ENCODE measurements around the gene LOXL3.

The LOXL3 gene

DNA sequence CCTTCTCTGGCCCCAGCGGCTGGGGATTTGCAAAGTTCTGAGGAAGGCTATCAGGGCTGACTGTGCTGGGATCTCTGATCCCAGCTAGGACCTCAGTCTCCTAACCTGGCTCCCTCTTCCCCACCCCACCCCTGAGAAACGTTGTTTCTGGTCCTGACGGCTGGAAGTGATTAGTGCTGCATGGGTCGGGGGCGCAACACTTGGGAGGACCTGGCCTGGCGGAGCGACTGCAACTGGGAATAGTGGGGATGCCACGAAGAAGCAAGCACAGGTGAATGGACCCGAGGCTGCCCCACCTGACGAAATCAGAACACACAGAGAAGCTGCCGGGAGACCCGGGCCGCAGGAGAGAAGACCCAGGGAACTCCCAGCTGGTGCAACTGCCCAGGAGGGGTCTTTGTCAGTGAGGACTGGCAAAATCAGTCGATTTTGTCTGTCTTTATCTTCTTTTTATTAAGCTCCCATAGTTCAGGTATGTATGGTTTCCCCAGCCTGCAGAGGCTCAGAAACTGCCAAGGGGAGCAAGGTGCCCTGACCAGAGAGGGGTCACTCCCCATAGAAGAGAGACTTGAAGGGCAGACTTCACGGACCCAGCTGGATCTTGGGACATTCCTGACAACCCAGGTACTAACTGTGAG lies 53.7 kb downstream of the LOXL3 start:
- no peaks in the 10 kb centered on the region for H3K9me2 ChIP-seq (replicated peaks; ENCODE audit: low read depth, low read length)
- no peak overlapping the region for H3K9ac ChIP-seq (ENCODE audit: low read depth, low read length, poor library complexity, severe bottlenecking)
- H3K27me3 ChIP-seq (ENCODE audit: insufficient read depth, low read length, poor library complexity, severe bottlenecking): no peaks in the 10 kb centered on the region
- no peaks in the 10 kb centered on the region for H3K36me3 ChIP-seq (ENCODE audit: insufficient read depth, low read length)
- no peak for TF ChIP-seq EZH2phosphoT487 (IDR thresholded peaks at IDR 0.05; ENCODE audit: borderline replicate concordance)
- TF ChIP-seq, protein P1, sequence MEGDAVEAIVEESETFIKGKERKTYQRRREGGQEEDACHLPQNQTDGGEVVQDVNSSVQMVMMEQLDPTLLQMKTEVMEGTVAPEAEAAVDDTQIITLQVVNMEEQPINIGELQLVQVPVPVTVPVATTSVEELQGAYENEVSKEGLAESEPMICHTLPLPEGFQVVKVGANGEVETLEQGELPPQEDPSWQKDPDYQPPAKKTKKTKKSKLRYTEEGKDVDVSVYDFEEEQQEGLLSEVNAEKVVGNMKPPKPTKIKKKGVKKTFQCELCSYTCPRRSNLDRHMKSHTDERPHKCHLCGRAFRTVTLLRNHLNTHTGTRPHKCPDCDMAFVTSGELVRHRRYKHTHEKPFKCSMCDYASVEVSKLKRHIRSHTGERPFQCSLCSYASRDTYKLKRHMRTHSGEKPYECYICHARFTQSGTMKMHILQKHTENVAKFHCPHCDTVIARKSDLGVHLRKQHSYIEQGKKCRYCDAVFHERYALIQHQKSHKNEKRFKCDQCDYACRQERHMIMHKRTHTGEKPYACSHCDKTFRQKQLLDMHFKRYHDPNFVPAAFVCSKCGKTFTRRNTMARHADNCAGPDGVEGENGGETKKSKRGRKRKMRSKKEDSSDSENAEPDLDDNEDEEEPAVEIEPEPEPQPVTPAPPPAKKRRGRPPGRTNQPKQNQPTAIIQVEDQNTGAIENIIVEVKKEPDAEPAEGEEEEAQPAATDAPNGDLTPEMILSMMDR (conservative IDR thresholded peaks at IDR 0.05; ENCODE audit: low read length): no peak
- no peaks in the 10 kb centered on the region for H3F3A ChIP-seq (ENCODE audit: low read depth)
- no peak overlapping the region for H3K4me2 ChIP-seq (ENCODE audit: low read depth, low read length, poor library complexity, severe bottlenecking)
- peaks cover 6% of the 10 kb centered on the region for H3K4me1 ChIP-seq (ENCODE audit: insufficient read depth, low read length, poor library complexity, severe bottlenecking)
- peaks cover 7% of the 10 kb centered on the region for H3K79me2 ChIP-seq (ENCODE audit: insufficient read depth, low read length)
- no peak overlapping the region for H3K4me3 ChIP-seq (ENCODE audit: low read length, poor library complexity, severe bottlenecking)
- H2AFZ ChIP-seq (ENCODE audit: low read length): no peak overlapping the region
- no peaks in the 10 kb centered on the region for H3K9me3 ChIP-seq (ENCODE audit: insufficient read depth, low read depth, low read length)
- no peaks in the 10 kb centered on the region for H4K20me1 ChIP-seq (ENCODE audit: insufficient read depth, low read length, poor library complexity, severe bottlenecking)

DNA sequence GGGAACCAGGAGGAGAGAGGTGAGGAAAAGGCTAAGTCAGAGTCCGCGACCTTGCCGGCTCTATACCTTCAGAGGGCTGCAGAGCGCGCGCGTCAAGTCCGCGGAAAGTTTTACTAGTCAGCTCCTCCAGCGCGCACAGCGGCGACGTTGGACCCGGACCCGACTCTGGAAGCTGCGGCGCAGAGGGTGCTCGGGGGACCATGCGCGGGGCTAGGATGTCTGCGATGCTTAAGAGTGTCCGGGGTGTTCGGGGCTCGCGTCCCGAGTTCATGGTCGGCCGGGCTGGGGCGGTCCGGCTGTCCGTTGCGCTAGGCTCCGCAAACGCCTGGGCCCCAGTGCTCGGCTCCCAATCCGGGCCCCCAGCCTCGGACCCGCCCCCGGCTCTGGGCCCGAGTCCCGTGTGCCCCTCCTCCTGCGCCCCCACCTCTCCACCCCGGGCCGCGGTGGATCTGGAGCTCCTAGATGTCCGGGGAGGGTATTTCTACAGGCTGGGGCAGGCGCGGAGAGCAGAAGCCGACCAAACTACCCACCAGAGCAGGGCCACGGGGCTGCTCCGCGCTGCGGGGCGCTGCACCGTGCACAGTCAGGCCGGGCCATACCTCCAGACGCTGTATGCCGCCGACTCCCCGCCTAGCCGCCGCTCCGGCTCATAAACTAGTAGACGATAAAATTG lies 54.3 kb downstream of the LOXL3 start, which contains the start of gene LBX2:
TSS of gene LBX2 (minus strand) at position 337 of the 673 bp plus-strand sequence. CDS start at position 271, 66 bp downstream.
- Histone ChIP-seq H3K4me3 (ENCODE audit: low read length, poor library complexity, severe bottlenecking) (no peak within 1 kb of the TSS), H2AFZ (ENCODE audit: low read length) (no peak within 1 kb of the TSS), H3K4me2 (ENCODE audit: low read depth, low read length, poor library complexity, severe bottlenecking) (no peak within 1 kb of the TSS), H3K9ac (ENCODE audit: low read depth, low read length, poor library complexity, severe bottlenecking) (no peak within 1 kb of the TSS), H3K9me2 (replicated peaks; ENCODE audit: low read depth, low read length) (no peaks in the 10 kb centered on the region), H3K79me2 (ENCODE audit: insufficient read depth, low read length) (peaks cover 7% of the 10 kb centered on the region), H3K27me3 (ENCODE audit: insufficient read depth, low read length, poor library complexity, severe bottlenecking) (no peaks in the 10 kb centered on the region), H3K9me3 (ENCODE audit: insufficient read depth, low read depth, low read length) (no peaks in the 10 kb centered on the region), H3F3A (ENCODE audit: low read depth) (no peaks in the 10 kb centered on the region), H4K20me1 (ENCODE audit: insufficient read depth, low read length, poor library complexity, severe bottlenecking) (no peaks in the 10 kb centered on the region), H3K4me1 (ENCODE audit: insufficient read depth, low read length, poor library complexity, severe bottlenecking) (peaks cover 6% of the 10 kb centered on the region), H3K36me3 (ENCODE audit: insufficient read depth, low read length) (no peaks in the 10 kb centered on the region)
- TF ChIP-seq, protein P1 (conservative IDR thresholded peaks at IDR 0.05; ENCODE audit: low read length): no peak
- no peak for TF ChIP-seq EZH2phosphoT487 (IDR thresholded peaks at IDR 0.05; ENCODE audit: borderline replicate concordance)

DNA sequence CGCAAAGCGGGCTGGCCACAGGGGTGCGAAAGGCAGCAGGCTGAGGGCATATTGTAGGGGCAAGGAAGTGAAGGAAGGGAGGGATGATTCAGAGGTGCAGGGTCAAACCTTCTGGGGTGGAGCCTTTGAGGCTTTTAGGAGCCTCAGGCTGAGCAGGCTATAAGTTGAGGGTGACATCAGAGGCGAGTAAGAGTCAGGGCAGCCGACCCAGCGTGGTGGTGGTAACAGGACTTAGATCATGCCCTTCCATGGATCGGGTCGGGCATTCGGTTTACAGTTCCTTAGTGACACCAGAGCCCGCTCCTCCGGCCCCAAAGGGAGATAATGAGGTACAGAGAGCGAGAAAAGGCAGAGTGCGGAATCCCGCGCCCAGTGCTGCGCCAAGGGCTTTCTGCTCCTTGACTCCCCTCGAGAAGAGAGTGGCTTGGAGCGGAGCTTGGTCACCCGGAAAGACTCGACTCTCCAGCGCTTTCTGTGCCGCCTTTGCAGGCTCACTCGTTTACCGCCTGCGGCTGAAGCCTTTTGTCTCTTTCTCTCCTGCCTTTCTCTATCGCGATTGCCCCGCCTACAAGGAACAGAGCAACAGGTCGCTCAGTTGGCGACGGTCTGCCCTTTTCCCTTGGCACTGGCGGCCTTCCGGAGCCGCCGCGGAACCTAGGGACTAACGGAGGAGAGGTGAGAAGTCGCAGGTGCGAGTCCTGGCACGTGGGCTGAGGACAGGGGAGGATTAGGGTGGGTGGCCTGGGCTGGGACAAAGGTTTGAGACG lies 55.1 kb downstream of the LOXL3 start:
- Histone ChIP-seq H4K20me1 (ENCODE audit: insufficient read depth, low read length, poor library complexity, severe bottlenecking) (no peaks in the 10 kb centered on the region), H3K79me2 (ENCODE audit: insufficient read depth, low read length) (peaks cover 7% of the 10 kb centered on the region), H3K4me2 (ENCODE audit: low read depth, low read length, poor library complexity, severe bottlenecking) (no peak overlapping the region), H3K9me2 (replicated peaks; ENCODE audit: low read depth, low read length) (no peaks in the 10 kb centered on the region), H3K27me3 (ENCODE audit: insufficient read depth, low read length, poor library complexity, severe bottlenecking) (no peaks in the 10 kb centered on the region), H3K4me3 (ENCODE audit: low read length, poor library complexity, severe bottlenecking) (no peak overlapping the region), H3K9ac (ENCODE audit: low read depth, low read length, poor library complexity, severe bottlenecking) (no peak overlapping the region), H2AFZ (ENCODE audit: low read length) (no peak overlapping the region), H3K4me1 (ENCODE audit: insufficient read depth, low read length, poor library complexity, severe bottlenecking) (peaks cover 6% of the 10 kb centered on the region), H3K36me3 (ENCODE audit: insufficient read depth, low read length) (peaks cover 4% of the 10 kb centered on the region; the same call in 1 of the 2 replicates), H3F3A (ENCODE audit: low read depth) (no peaks in the 10 kb centered on the region), H3K9me3 (ENCODE audit: insufficient read depth, low read depth, low read length) (no peaks in the 10 kb centered on the region)
- TF ChIP-seq, protein P1 (conservative IDR thresholded peaks at IDR 0.05; ENCODE audit: low read length): no peak
- TF ChIP-seq EZH2phosphoT487 (IDR thresholded peaks at IDR 0.05; ENCODE audit: borderline replicate concordance): no peak

Data from Loucy (cell line).